Esophagus muscularis mucosa (tissue), 4 donors: ENCODE measurements around the gene VAMP8. TPM values are rescaled to one million over a fixed set of nuclear protein-coding genes. Genes with fewer than 3 reads are reported as not detected.
"Not testable (repeated sequence)": the region's sequence is repeated elsewhere in the genome, so short reads cannot be mapped to it uniquely, and the experiment has no call there.

ENCODE experiments used
- DNase-seq: peaks from one replicate; pipeline ENCODE4 v3.0.0-alpha.2; 2017; ENCODE audit errors: extremely low spot score
- H3K27ac ChIP-seq, 4 donors: fragments of 200-600 bp; sonication (generic); replicated peaks in 1 of 4; 1 replicate in 3 of 4; 2 replicates in 1 of 4; pipeline ENCODE4 v1.5.1; 2016 to 2019; ENCODE audit warnings: mild to moderate bottlenecking in 1 of 4
- H3K27me3 ChIP-seq, 4 donors: fragments of 200-600 bp; sonication (generic); one replicate each; pipeline versions ENCODE4 v1.5.1 to v1.6.0; 2016 to 2019
- H3K36me3 ChIP-seq, 4 donors: fragments of 200-600 bp; sonication (generic); one replicate each; pipeline ENCODE4 v1.5.1; 2016 to 2019
- H3K4me1 ChIP-seq, 4 donors: fragments of 200-600 bp; sonication (generic); one replicate each; pipeline ENCODE4 v1.5.1; 2016 to 2019
- H3K4me3 ChIP-seq, 4 donors: fragments of 200-600 bp; sonication (generic); 1 replicate in 2 of 4; 2 replicates in 2 of 4; pipeline ENCODE4 v1.5.1; 2016 to 2019; ENCODE audit warnings: mild to moderate bottlenecking in 4 of 4, moderate library complexity in 1 of 4
- H3K9me3 ChIP-seq, 4 donors: fragments of 200-600 bp; sonication (generic); 1 replicate in 3 of 4; 2 replicates in 1 of 4; pipeline ENCODE4 v1.5.1; 2016 to 2019
- CTCF ChIP-seq, 3 experiments: fragments of 200-600 bp in 2 of 3; fragments of 450-650 bp in 1 of 3; sonication (generic) in 2 of 3; IDR thresholded peaks; one replicate each; pipeline ENCODE4 v1.5.1; 2017 to 2019; ENCODE audit warnings: antibody characterized with exemption in 3 of 3, mild to moderate bottlenecking in 2 of 3, moderate library complexity in 1 of 3
- EP300 ChIP-seq: sonication (generic); formaldehyde crosslinking; IDR thresholded peaks from one replicate; pipeline ENCODE4 v1.6.1; 2017; ENCODE audit warnings: antibody characterized with exemption
- POLR2A ChIP-seq: fragments of 450-650 bp; IDR thresholded peaks from one replicate; pipeline ENCODE4 v1.6.1; 2017; ENCODE audit warnings: antibody characterized with exemption, moderate library complexity, mild to moderate bottlenecking, low read depth
- POLR2AphosphoS5 ChIP-seq, 2 donors: sonication (generic); formaldehyde crosslinking; IDR thresholded peaks; one replicate each; pipeline ENCODE4 v1.6.1; 2017; ENCODE audit warnings: antibody characterized with exemption in 2 of 2
- WGBS: methylation state at CpG from one replicate; pipeline ENCODE4 v1.1.5; 2018; 5-methylcytosine and 5-hydroxymethylcytosine counted together
- intact Hi-C: fragments of 100-400 bp; cut with DNase I; formaldehyde crosslinking; loops from one replicate; pipeline ENCODE4 v1.15.1; 2023
- total RNA-seq, 4 donors: library from RNA; depleted of rRNA; stranded (reverse); fragments of >200 nt; gene quantifications; one replicate each; pipeline versions ENCODE4 v1.1.0 to v1.2.1, GENCODE V29; 2016

Gene VAMP8
- total RNA-seq, 4 donors from 2014 or later: 4.8 to 15.6 (median 8.3) TPM

- H3K36me3 ChIP-seq: peaks cover 20 to 63% (median 43%) of the 10 kb centered on the region in 4 donors
- peaks cover 19 to 33% (median 26%) of the 10 kb centered on the region in 4 donors for H3K4me1 ChIP-seq
- TF ChIP-seq POLR2A: no peak
- no peak for TF ChIP-seq CTCF (IDR thresholded peaks at IDR 0.05)
- no peak for TF ChIP-seq EP300
- no peak for TF ChIP-seq POLR2AphosphoS5 (IDR thresholded peaks at IDR 0.05)
- H3K4me3 ChIP-seq: no peak overlapping the region
- DNase-seq: no peak
- H3K27ac ChIP-seq: no peak overlapping the region
- intact Hi-C loops: no loop called here
- no peaks in the 10 kb centered on the region for H3K27me3 ChIP-seq
- H3K9me3 ChIP-seq: no peaks in the 10 kb centered on the region
- 100% methylated on average over 1 of the region's 1 CpG for WGBS
These were observed 19.2 kb upstream of the VAMP8 start for GRCh38 chr2:85558160-85558559.

GRCh38 chr2:85560403-85560726 lies 17.0 kb upstream of the VAMP8 start:
- Histone ChIP-seq H3K36me3 (peaks cover 3 to 41% (median 21%) of the 10 kb centered on the region in 4 donors), H3K4me3 (peak overlapping the region; percentile 70 to 93 (median 79)), H3K4me1 (peaks cover 19 to 33% (median 26%) of the 10 kb centered on the region in 4 donors)
- DNase-seq, H3K27ac ChIP-seq, H3K9me3 ChIP-seq, H3K27me3 ChIP-seq: not testable (repeated sequence)
- intact Hi-C loops: loop anchor here (5.0 kb wide), 1 partner anchor 37 kb away; the partner anchor contains the start of gene RNF181
- 85% methylated on average over 12 of the region's 12 CpGs for WGBS

- no peaks in the 10 kb centered on the region for H3K9me3 ChIP-seq
- no peaks in the 10 kb centered on the region for H3K27me3 ChIP-seq
- DNase-seq: no peak
- H3K4me1 ChIP-seq: peaks cover 19 to 33% (median 26%) of the 10 kb centered on the region in 4 donors
- WGBS: 6% methylated on average over 10 of the region's 14 CpGs
- intact Hi-C loops: loop anchor here (5.0 kb wide), 1 partner anchor 36 kb away; the partner anchor contains the start of gene RNF181
- H3K27ac ChIP-seq: peak overlapping the region; percentile 86 to 89 (median 86)
- TF ChIP-seq EP300: no peak
- no peak for TF ChIP-seq POLR2AphosphoS5 (IDR thresholded peaks at IDR 0.05)
- TF ChIP-seq POLR2A: no peak
- TF ChIP-seq CTCF (IDR thresholded peaks at IDR 0.05): no peak
- H3K4me3 ChIP-seq: peak overlapping the region; percentile 70 to 93 (median 79)
- peaks cover 2 to 36% (median 16%) of the 10 kb centered on the region in 4 donors for H3K36me3 ChIP-seq
These were observed 16.5 kb upstream of the VAMP8 start for GRCh38 chr2:85560812-85561279.

GRCh38 chr2:85561280-85562212 lies 15.8 kb upstream of the VAMP8 start, which contains the start of gene GGCX:
GGCX (minus strand) TSS chr2:85561493; CDS start chr2:85561428, 65 bp downstream.
- TF ChIP-seq POLR2AphosphoS5 (IDR thresholded peaks at IDR 0.05) (peak; percentile 86 to 93), POLR2A (peak; percentile 77), CTCF (IDR thresholded peaks at IDR 0.05) (peak; percentile 31 to 67 (median 46)), EP300 (no peak)
- DNase-seq: peak; percentile 98
- 5% methylated on average over 41 of the region's 64 CpGs for WGBS
- Histone ChIP-seq H3K9me3 (no peaks in the 10 kb centered on the region), H3K36me3 (peaks cover 0 to 29% (median 13%) of the 10 kb centered on the region in 4 donors), H3K4me3 (peak within 1 kb of the TSS; percentile 70 to 93 (median 79)), H3K27ac (peak within 1 kb of the TSS; percentile 86 to 89 (median 86)), H3K27me3 (no peaks in the 10 kb centered on the region), H3K4me1 (peaks cover 19 to 33% (median 26%) of the 10 kb centered on the region in 4 donors)
- intact Hi-C loops: loop anchor here (5.0 kb wide), 1 partner anchor 36 kb away; the partner anchor contains the start of gene RNF181

- Histone ChIP-seq H3K4me3 (no peak overlapping the region), H3K4me1 (peaks cover 19 to 26% (median 23%) of the 10 kb centered on the region in 4 donors), H3K27ac (no peak overlapping the region), H3K9me3 (no peaks in the 10 kb centered on the region), H3K27me3 (no peaks in the 10 kb centered on the region), H3K36me3 (peaks cover 0 to 3% (median under 1%) of the 10 kb centered on the region in 4 donors)
- TF ChIP-seq POLR2A (no peak), EP300 (no peak), POLR2AphosphoS5 (IDR thresholded peaks at IDR 0.05) (no peak), CTCF (IDR thresholded peaks at IDR 0.05) (no peak)
- DNase-seq: no peak
- intact Hi-C loops: loop anchor here (5.0 kb wide), 1 partner anchor 33 kb away; the partner anchor contains the start of gene RNF181
- 84% methylated on average over 5 of the region's 5 CpGs for WGBS
These were observed 13.2 kb upstream of the VAMP8 start for GRCh38 chr2:85564144-85564563.
